ENCODE data around the gene KIAA1958.
"Not testable (repeated sequence)": the region's sequence is repeated elsewhere in the genome, so short reads cannot be mapped to it uniquely, and the experiment has no call there.

Gene KIAA1958

DNA sequence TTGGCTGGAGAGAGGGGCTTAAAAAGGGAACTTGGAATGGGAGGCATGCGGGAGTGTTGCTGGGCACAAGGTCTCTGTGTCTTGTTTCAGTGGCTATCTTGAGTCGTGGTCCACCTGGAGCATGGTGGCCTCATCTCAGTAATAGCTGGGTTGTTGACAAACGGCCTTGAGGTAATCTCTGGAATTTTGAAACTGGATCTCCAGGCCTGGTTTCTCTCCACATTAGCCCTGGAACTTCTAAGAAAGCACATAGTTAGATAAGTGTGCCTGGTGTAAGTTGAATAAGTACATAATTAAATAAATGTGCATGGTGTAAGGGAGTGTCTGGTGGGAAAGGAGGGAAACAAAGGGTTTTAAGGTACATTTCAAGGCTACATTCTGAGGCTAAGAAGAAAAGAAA is 169.0 kb downstream of the KIAA1958 start:
- no peak for DNase-seq

DNA sequence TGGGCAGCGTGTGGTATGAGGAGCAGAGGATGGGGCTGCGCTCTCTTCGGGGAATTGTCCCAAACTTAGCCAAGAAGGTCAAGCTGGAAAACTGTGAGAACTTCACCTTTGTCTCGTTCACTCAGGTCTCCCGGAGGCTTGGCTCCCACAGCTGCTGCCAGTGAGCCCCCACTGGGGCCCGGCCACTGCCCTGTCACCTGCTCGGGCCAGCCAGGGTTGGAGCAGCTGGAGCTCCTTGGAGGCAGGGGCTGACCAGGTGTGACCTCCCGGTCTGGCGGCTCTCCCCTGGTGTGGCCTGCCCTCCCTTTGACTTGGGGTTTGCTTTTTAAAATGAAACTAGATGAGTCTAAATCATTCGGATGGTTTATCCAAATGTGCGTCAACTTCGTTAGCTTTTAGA is 173.3 kb downstream of the KIAA1958 start:
- DNase-seq, result no peak

GRCh38 chr9:112663681-112664080 is 177.1 kb downstream of the KIAA1958 start:
- no peak for DNase-seq

DNA sequence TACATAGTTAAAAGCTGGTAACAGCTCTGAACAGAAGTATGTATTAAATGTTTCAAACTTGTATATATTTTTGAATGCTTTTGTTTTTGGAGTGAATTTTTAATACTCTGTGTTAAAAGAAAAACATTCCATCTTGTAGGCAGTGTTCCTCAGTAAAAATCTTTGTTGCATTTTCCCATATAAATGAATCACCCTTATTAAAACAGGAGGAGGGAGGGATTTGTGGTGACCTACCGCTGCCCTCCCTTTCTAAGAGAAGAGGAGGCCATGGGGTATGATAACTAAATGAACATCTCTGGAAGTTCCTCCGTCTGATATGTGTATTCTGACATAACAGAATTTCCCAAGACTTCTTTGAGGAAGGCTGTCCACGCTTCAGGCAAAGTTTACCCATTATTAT is 177.9 kb downstream of the KIAA1958 start:
- DNase-seq, result no peak

GRCh38 chr9:112665347-112665746 is 178.7 kb downstream of the KIAA1958 start:
- no peak for DNase-seq

DNA sequence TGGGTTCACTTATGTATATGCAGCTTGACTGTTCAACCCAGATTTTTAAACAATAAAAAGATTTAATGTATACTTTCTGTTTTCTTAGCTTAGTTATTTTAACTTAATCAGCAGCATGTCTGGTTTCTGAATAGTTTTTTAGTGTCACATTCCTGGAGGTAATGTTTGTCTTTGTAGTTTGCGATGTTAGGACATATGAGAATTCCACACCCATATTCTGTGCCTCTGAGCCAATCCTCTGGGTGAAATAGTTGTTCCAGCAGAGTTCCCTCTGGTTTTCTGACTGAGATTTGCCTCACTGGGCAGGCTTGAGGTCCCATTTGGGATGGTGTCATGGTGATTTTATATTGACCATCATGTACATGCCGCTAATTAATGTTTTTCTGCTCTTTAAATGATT is 182.7 kb downstream of the KIAA1958 start:
- DNase-seq, result no peak

- DNase-seq, result no peak
Observed at GRCh38 chr9:112670991-112671625, 184.5 kb downstream of the KIAA1958 start.

DNA sequence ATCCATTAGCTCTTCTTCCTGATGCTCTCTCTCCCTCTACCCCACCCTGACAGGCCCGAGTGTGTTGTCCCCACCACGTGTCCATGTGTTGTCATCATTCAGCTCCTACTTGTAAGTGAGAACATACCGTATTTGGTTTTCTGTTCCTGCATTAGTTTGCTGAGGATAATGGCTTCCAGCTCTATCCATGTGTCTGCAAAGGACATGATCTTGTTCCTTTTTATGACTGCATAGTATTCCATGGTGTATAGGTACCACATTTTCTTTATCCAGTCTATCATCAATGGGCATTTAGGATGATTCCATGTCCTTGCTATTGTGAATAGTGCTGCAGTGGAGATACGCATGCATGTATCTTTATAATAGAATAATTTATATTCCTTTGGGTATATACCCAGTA is 186.6 kb downstream of the KIAA1958 start:
- DNase-seq, result not testable (repeated sequence)

DNA sequence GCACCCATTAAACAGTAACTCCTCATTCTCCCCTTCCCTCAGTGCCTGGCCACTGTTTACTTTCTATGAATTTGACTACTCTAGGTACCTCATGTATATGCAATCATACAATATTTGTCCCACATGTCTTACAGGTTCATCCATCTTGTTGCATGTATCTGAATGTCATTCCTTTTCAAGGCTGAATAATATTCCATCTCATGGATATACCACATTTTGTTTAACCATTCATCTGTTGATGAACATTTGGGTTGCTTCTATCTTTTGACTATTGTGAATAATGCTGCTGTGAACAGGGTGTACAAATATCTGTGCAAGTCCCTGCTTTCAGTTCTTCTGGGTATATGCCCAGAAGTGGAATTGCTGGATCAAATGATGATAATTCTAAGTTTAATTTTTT is 190.4 kb downstream of the KIAA1958 start:
- no peak for DNase-seq

- DNase-seq, result no peak
Observed at GRCh38 chr9:112680731-112681402, 194.2 kb downstream of the KIAA1958 start.

- no peak for DNase-seq
Observed at GRCh38 chr9:112689161-112689740, 202.6 kb downstream of the KIAA1958 start.

- DNase-seq, result no peak
Observed at GRCh38 chr9:112694706-112695555, 208.3 kb downstream of the KIAA1958 start.

- no peak for DNase-seq
Observed at GRCh38 chr9:112696461-112696860, 209.8 kb downstream of the KIAA1958 start.

DNA sequence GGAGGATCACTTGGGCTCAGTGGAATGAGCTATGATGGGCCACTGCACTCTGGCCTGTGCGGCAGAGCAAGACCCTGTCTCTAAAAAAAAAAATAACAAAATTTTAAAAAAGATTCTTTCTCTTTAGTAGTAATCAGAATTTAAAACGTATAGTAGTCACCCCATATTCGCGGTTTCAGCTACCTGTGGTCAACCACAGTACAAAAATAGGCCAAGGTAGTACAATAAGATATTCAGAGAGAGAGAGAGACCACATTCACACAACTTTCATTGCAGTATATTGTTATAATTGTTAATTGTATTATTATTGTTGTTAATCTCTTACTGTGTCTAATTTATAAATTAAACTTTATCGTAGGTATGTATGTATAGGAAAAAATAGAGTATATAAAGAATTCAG is 212.6 kb downstream of the KIAA1958 start:
- no peak for DNase-seq

- DNase-seq, result no peak
Observed at GRCh38 chr9:112700085-112700484, 213.5 kb downstream of the KIAA1958 start.

DNA sequence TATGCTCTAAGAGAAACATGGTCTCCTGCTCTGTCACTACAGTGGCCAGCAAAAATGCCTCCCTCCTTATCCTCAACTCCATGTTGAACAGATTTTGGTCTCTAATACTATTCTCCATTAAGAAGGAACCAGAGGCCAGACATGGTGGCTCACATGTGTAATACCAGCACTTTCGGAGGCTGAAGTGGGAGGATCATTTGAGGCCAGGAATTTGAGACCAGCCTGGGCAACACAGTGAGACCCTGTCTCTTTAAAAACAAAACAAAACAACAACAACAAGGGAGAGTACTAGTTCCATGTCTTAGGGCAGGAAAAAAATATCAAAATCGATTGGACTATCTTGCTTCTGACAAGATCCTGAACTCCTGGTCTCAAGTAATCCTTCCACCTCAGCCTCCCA is 216.7 kb downstream of the KIAA1958 start:
- DNase-seq, result no peak

- peak in 24 of 56 donors; percentile 2 to 62 (median 10) for DNase-seq
Observed at GRCh38 chr9:112705768-112706427, 219.3 kb downstream of the KIAA1958 start.

GRCh38 chr9:112711050-112711689 is 224.5 kb downstream of the KIAA1958 start:
- peak in 24 of 56 donors; percentile 1 to 36 (median 10) for DNase-seq

- DNase-seq, result no peak
Observed at GRCh38 chr9:112712678-112713077, 226.1 kb downstream of the KIAA1958 start.

DNA sequence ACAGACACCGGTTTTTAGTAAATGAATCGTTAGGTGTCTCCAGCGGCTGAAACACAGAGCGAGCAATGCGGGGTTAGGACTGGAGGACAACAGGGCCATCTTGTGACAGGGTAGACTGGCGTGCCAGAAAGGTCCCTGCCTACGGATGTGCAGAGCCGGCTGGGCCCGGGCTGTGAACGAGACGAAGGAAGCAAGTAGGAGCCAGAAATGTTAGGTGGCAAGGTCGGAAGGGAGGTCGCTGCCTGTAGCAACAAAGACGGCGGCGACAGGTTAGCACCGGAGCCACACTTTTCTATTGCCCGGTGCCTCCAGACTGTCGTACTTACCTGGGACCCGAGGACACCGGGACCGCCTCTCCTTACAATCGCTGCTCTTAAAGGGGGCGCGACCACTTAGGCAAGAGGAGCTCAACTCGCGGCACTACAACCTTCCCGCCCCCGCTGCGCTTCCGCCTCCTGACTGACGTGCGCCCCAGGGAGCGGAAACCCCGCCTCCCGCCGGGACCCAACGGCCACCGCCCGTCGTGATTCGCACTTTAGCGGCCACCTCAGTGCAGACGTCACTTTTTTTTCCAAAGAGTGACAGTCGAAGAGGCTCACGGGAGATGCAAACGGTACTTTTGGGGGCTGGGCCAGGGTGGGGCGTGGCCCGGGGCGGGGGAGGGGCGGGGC is 231.2 kb downstream of the KIAA1958 start, which contains the start of gene INIP:
Gene INIP (minus strand): TSS at position 457 of the 671 bp plus-strand sequence. CDS start 1,632 bp downstream, outside the sequence.
- DNase-seq, result peak; percentile 66 to 98 (median 95)

Measured in nucleus accumbens (tissue), 56 donors.